HG03575 (cell line): ENCODE measurements around the gene CDH12.
"Not testable (repeated sequence)": the region's sequence is repeated elsewhere in the genome, so short reads cannot be mapped to it uniquely, and the experiment has no call there.

Experiments used
- ATAC-seq: cut with Tn5 transposase; IDR thresholded peaks from one replicate; pipeline ENCODE4 v1.9.1; 2021; ENCODE audit not compliant: unreplicated experiment, insufficient number of reproducible peaks, low FRiP score; ENCODE audit errors: extremely low read depth

Gene CDH12

DNA sequence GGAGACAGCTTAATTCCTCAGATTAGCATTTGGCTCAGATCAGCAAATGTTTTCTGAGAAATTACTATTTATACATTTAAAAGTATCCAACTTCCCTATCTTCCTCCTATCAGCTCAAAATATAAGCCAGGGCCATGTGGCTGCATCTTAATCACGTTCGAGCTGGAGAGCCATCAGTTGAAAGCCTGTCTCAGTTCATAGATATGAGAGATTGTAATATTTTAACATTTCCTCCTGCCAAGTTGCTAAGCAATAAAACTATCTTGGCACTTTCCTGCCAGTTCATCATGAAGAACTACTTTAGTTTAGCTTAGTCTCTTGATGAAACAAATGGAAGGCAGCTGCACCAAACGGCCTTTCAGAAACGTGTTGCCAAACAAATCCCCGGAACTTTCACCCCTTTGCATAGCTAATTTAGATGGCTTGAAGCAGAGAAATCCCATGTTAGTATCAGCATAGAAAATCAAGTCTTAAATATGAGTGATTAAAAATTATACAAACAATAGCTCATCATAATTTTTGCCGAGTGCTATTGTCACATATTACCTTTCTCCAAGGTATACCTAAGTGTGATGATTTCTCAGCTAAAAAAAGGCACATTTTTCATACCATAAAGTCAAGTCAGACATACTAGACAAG, 713.4 kb downstream of the CDH12 start:
- ATAC-seq: not testable (repeated sequence)

DNA sequence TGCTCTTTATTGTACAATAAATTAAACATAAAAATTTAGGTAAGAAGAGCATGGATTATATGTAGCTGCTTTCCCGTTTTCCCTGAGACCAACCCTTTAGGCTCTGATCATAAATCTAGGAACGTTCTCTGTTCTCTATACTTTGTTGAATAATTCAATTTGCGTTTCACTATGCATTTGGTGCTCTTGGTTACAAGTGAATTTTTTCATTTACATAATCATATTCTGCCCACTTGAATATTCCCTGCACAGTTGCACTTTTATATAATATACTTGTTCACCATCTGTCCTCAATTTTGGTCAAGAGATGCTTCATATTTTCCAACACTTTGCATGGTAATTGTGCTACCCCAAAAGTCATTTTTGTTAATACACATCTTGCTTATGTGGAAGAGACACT, 741.8 kb downstream of the CDH12 start:
- no peak for ATAC-seq

DNA sequence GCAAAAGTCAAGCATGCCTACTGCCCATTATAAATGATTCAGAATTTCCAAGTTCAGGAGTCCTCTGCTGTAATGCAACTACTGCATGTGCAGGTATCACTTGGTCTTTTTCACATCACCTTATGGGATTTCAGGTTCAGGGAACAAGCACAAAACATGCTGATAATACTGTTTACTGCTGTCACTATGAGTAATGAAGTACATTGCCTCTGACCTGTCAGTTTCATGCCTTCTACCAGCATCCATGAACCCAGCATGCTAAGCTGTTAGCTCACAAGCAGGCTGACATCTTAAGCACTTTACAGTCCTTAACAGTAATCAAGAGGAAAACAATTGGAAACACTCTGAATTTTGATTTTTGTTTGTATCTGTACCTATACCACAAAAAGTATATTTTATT, 743.8 kb downstream of the CDH12 start:
- no peak for ATAC-seq

DNA sequence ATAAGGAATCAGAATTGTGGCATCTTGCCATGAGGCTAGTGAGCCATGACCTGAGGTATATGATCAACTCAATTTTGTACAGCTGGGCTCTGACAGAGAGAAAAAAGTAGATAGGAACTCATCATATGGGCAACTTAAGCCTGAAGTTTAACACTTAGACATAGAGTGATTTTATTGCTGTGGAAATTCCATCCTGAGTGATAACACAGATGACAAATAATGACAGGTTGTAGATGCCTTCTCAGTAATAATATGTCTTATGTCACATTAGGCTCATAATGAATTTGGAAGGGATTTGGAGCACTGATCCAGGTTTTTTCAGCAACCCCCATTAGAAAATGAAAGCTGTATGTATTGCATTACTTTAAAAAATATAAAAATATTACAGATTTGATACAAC, 744.6 kb downstream of the CDH12 start:
- ATAC-seq: no peak

DNA sequence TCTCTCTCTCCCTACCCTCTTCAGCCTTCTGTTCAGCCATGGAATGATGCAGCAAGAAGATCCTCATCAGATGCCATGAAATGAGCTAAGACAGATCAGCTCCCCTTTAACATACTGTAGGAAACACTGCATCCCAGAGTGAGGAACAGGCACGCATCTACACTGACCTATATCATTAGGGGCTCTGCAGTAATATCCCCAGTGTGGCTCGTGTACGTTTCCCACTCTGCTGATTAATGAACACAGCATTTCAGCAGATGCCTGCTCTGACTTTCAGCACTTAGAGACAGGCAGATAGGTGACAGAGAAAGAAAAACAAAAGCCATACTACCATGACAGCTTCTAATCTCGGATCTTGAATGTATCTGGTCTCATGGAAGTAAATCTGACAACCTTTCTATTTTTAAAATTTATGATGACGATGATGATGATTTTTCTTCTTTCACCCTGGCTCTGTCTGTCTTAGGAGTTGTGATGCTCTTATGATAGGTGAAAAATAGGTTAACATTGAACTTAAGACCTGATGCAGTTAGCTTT, 750.3 kb downstream of the CDH12 start:
- no peak for ATAC-seq

DNA sequence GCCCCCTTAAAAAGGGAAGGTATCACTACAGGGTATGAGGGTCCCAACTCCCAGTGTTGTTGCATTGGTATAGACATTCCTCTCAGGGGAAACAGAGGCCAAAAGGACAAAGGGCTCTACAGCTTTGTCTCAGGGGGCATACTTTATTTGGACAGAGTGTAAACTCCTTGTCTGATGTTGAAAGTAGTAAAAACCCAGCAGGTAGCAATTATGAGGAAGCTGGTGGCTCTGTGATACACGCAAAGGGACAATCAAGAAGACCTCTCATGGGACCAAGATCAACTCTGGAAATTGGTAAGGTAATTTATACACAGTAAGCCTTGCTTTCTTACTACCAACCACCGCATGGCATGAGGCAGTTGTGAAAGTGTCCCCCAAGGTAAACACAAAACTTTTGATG, 764.6 kb downstream of the CDH12 start:
- ATAC-seq: no peak

DNA sequence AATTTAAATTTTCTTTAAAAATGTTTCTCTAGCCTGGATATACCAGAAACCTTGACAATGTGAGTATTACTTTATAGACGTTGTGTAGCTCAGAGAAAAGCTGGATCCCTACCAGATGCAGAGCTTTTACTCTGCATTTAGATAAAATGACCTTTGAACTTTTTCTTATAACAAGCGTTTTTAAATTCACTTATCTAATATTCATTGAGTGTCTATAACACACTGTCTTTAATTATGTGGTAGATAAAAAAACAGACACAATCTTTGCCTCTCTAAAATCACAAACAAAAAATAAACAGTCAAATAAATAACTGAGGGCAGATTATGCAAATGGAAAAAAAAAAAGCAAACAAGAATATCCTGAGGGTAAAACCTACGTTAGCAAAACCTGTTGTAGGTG, 773.6 kb downstream of the CDH12 start:
- ATAC-seq: no peak

DNA sequence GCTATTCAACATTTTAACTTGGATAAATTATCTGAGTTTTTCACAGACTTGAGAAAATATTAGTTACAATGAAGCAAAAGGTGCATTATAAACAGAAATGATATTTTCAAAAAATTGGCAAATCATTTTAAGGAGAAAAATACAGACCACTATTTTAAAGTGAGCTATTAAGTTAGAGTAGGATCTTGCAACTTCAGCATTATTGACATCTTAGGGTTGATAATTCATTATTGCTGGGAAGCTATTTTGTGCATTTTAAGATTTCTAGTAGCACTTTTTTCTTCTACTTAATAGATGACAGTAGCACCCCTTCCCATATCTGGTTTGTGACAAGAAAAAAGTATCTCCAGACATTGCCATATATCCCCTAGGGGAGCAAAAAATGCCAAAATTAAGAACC, 774.1 kb downstream of the CDH12 start:
- no peak for ATAC-seq

DNA sequence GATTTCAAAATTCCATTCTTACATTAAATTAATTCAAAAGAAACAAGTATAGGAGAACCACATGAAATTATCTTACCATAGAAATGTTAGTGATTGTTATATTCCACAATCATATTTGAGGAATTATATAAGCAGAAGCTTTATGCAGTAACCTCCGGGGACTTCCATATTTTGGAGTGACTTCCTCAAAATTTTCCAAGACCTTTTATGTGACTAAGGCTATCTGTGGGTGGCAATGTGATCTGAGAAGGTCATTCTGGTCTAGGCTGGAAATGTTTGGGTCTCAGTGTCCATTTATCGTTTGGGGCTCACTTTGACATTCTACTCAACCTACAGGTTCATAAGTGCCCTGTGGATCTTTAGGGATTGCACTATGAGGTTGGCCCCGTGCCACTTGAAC, 776.6 kb downstream of the CDH12 start:
- no peak for ATAC-seq

DNA sequence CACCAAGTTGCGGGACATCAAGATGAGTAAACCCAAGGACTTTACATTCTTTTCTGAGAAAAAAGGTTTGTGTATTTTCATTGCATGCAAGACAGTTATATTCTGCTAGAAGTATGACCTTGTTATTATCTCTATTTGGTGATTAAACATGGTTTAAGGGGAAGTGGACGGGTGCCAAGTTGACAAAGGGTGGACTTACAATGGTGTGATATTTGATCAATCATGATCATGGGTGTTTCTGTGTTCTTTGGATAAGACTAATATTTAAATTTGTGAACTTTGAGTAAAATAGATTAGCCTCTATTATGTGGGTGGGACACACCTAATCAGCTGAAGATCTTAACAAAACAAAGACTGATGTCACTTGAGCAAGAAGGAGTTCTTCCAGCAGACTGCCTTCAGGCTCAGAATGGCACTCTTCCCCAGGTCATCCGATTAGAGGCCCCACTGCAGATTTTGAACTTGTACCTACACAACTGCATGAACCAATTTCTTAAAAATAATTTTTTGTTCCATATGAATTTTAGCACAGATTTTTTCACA, 782.9 kb downstream of the CDH12 start:
- no peak for ATAC-seq

DNA sequence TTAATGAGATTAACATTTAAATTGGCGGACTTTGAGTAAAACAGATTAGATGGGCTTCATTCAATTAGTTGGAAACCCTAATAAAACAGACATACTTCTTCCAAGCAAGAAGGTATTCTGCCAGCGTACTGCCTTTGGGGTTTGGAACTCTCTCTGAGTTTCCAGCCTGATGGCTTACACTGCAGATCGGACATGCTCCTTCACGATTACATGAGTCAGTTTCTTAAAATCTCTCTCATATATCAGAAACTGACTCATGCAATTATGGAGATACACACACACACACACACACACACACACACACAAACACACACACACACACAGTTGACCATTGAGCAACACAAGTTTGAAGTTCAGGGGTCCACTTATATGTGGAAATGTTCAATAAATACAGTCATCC, 789.4 kb downstream of the CDH12 start:
- no peak for ATAC-seq

DNA sequence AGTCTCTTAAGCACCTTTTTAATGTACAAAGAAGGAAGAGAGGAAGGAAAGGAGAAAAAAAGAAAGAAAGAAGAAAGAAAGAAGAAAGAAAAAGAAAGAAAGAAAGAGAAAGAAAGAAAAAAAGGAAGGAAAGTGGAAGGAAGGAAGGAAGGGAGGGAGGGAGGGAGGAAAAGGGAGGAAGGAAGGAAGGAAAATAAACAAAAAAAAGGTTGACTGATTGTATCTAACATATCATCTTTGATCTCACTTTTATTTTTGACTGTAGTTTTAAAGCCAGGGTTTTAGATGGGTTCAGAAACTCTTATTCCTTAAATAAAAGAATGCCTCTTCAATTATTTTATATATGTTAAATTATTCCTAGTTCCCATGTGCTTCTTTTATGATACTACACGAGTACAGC, 794.5 kb downstream of the CDH12 start:
- no peak for ATAC-seq

DNA sequence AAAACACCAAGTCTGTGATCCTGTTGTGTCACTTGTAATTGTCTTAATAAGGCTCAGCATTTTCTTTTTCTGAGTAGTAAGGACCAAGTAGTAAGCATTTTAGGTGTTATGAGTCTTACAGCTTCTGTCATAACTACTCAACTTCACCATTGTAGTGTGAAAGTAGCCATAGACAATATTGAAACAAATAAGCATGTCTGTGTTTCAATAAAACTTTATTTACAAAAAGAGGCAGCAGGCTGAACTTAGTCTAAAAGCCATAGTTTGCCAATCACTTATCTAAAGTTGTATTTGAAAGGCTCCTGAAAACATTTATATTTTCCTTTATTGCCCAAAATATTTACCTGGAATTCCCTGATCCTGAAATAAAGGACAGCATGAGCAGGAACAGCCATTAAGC, 796.1 kb downstream of the CDH12 start:
- ATAC-seq: no peak

DNA sequence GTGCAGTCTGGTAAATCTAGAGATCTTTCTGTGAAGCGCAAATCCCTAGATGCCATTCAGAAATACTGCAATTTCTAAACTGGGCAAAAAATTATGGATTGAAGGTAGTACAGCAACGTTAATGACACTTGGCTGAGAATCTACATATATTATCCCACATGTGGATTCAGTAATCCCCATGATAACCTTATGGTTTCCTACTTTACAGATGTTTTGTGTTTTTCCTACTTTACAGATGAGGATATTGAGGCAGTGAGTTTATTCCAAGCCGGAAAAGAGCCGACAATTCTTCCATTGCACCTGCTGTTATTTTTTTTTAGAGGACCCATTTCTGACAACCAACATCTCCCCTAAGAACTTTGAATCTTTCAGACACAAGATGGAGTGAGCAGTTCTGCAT, 796.5 kb downstream of the CDH12 start:
- no peak for ATAC-seq

DNA sequence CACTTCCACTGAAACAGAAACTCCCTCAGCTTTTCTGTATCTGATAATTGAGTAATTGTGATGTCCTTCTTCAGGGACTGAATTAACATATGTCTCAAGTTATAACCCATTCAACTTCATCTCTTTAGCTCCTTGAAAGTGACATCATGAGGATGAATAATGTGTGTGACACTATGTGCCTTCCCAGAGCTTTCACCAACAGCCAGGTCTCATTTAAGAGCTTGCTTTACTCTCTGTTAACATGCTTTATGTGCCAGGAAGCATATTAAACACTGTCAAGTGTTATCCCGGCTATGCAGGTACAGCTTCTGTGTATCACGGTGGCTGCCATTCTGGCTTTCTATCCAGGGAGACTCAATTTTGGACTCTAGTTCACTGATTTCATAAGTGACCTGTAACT, 799.9 kb downstream of the CDH12 start:
- ATAC-seq: no peak

DNA sequence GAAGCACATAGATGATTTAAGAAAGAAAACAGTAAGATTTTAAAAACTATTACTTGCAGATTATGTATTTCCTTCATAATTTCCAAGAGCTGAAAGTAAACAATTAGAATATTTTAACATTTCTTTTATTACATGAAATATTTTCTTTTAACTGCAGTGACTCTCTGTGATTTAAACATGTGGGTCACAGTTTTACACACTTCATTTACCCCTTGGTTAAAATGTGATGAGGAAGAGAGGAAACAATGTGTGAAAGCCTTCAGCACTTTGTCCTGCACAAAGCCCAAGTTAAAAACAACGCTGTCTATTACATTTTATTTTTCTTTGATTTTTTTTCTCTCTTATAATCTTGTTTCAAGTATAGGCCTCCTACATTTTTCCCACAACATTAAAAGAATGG, 801.3 kb downstream of the CDH12 start:
- ATAC-seq: no peak

DNA sequence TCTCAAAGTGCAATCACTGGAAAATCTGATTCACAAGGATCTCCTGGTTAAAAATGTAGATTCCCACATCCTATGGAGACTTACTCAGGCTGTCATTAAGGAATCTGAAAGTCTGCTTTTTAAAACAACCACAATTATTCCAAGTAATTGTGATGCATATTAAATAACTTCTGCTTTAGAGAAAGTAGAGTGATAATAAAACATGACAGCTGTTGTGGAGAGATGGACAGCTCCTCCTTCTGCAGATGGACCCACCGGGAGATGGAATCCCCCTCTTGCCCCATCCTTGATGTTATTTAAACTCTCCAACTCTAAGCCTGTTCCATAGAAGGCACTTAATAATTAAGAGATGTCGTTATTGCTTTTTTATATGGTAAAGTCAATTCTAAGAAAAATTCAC, 802.2 kb downstream of the CDH12 start:
- no peak for ATAC-seq

DNA sequence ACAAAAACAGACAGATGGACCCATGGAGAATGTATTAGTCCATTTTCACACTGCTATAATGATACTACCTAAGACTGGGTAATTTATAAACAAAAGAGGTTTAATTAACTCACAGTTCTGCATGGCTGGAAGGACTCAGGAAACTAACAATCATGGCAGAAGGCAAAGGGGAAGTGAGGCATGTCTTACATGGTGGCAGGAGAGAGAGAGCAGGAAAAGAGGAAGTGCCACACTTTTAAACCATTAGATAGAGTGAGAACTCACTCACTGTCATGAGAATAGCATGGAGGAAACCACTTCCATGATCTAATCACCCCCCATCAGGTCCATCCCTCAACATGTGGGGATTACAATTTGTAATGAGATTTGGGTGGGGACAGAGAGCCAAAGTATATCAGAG, 808.9 kb downstream of the CDH12 start:
- no peak for ATAC-seq

DNA sequence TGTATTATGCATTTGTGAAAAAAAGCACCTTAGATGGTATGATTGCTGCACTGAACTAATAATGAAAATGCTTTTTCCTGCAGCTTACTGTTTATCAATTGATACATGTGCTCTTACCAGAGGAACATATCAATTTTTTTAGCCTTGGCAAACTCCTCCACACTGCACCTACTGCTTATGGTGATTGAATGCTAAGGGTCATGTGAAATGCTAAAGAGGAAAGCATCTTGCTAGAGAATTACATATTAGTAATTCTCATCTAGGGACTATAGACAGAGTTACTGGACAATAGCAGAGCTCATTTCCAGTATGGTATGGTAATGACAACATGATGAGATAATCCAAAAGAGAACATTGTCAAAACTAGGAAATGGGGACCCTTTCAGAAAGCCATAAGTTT, 817.1 kb downstream of the CDH12 start:
- no peak for ATAC-seq

DNA sequence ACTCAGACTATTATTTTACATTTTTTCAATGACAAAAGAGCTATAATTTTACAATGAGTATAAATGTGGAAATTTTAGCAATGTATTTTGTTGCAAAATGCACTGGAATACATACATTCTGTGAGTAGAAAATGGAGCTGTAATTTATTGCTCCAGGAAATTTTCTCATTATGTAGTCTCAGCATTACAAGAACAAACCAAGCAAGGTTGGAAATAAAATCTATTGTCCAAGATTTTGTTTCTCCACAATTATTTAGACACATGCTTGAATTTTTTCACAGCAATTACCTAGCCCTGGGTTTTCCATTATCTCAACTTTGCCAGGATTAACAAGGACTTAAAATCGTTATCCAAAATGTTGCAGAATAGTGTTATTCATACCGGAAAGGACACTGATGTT, 820.1 kb downstream of the CDH12 start:
- ATAC-seq: no peak

DNA sequence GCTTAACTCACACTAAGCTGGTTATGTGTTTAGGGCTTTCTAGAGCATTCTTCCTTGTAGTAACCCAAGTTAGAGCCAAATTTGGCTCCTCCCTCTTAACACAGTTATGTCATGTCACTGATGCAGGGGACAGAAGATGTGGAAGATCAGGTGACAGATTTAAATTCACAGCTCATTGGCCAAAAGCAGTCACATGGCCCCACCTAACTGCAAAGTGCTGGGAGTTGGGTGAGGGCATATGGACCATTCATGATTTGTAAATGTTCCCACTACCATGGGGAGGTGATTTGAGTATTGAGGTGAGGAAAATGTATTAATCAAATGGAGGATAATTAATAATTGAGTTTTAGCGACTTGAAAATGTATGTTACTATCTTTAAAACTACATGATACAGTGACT, 829.4 kb downstream of the CDH12 start:
- ATAC-seq: no peak
